Spleen (tissue), 11 donors: Measurements from ENCODE around the gene EIF3I. TPM values are rescaled to one million over a fixed set of nuclear protein-coding genes. Genes with fewer than 3 reads are reported as not detected.
"Not testable (repeated sequence)": the region's sequence is repeated elsewhere in the genome, so short reads cannot be mapped to it uniquely, and the experiment has no call there.

Experiments
- DNase-seq: peaks from one replicate; pipeline ENCODE4 v3.0.0-alpha.2; 2020
- H3K27ac ChIP-seq, 8 donors: fragments of 200-600 bp; sonication (generic) in 7 of 8; 1 replicate in 4 of 8; 2 replicates in 4 of 8; pipeline versions ENCODE4 v1.5.0 to v1.8.0; 2016 to 2021; ENCODE audit warnings: inconsistent platforms in 4 of 8, mild to moderate bottlenecking in 4 of 8, moderate library complexity in 1 of 8
- H3K27me3 ChIP-seq, 7 donors: fragments of 200-600 bp; sonication (generic) in 6 of 7; replicated peaks in 1 of 7; 1 replicate in 4 of 7; 2 replicates in 3 of 7; pipeline versions ENCODE4 v1.5.0 to v1.8.0; 2016 to 2021; ENCODE audit warnings: inconsistent platforms in 3 of 7, mild to moderate bottlenecking in 1 of 7
- H3K36me3 ChIP-seq, 6 donors: fragments of 200-600 bp; sonication (generic) in 5 of 6; 1 replicate in 4 of 6; 2 replicates in 2 of 6; pipeline versions ENCODE4 v1.5.0 to v1.8.0; 2016 to 2021; ENCODE audit warnings: inconsistent platforms in 2 of 6
- H3K4me1 ChIP-seq, 6 donors: fragments of 200-600 bp; sonication (generic) in 5 of 6; 1 replicate in 3 of 6; 2 replicates in 3 of 6; pipeline versions ENCODE4 v1.5.0 to v1.8.0; 2016 to 2021; ENCODE audit warnings: inconsistent platforms in 3 of 6
- H3K4me3 ChIP-seq, 8 donors: fragments of 200-600 bp; sonication (generic) in 7 of 8; 1 replicate in 4 of 8; 2 replicates in 4 of 8; pipeline versions ENCODE4 v1.5.0 to v1.8.0; 2016 to 2021; ENCODE audit warnings: inconsistent platforms in 4 of 8, mild to moderate bottlenecking in 4 of 8, moderate library complexity in 2 of 8
- H3K9me3 ChIP-seq, 8 donors: fragments of 200-600 bp; sonication (generic) in 7 of 8; 1 replicate in 4 of 8; 2 replicates in 4 of 8; pipeline versions ENCODE4 v1.5.0 to v1.8.0; 2016 to 2021; ENCODE audit warnings: inconsistent platforms in 4 of 8
- CTCF ChIP-seq, 11 experiments: fragments of 200-600 bp in 7 of 11; fragments of 450-650 bp in 4 of 11; sonication (generic) in 4 of 11; IDR thresholded peaks in 8 of 11; conservative IDR thresholded peaks in 3 of 11; 1 replicate in 7 of 11; 2 replicates in 4 of 11; pipeline versions ENCODE4 v1.4.0 to v1.8.0; 2016 to 2021; ENCODE audit warnings: antibody characterized with exemption in 11 of 11, inconsistent platforms in 4 of 11, mild to moderate bottlenecking in 1 of 11
- POLR2A ChIP-seq, 3 donors: fragments of 450-650 bp; IDR thresholded peaks; one replicate each; pipeline ENCODE4 v1.5.1; 2017; ENCODE audit warnings: antibody characterized with exemption in 3 of 3, mild to moderate bottlenecking in 1 of 3
- POLR2AphosphoS5 ChIP-seq, 3 donors: sonication (generic); formaldehyde crosslinking; IDR thresholded peaks; one replicate each; pipeline ENCODE4 v1.5.1; 2017; ENCODE audit warnings: antibody characterized with exemption in 3 of 3
- WGBS, 5 donors: extraction: QIAGEN DNeasy Blood & Tissue Kit in 3 of 5; methylation state at CpG; one replicate each; pipeline versions ENCODE4 v1.1.5 to v1.1.7; 2013 to 2018; 5-methylcytosine and 5-hydroxymethylcytosine counted together
- intact Hi-C: fragments of 100-400 bp; cut with DNase I; formaldehyde crosslinking; loops from one replicate; pipeline ENCODE4 v1.15.0; 2023; ENCODE audit warnings: low total_unique reads
- polyA plus RNA-seq, 3 donors: library from polyadenylated mRNA; stranded (reverse); fragments of 200-250 nt; gene quantifications; one replicate each; pipeline ENCODE4 v1.2.1, GENCODE V29; 2013
- total RNA-seq, 7 donors: library from RNA; depleted of rRNA in 3 of 7; stranded (reverse); fragments of >200 nt in 3 of 7; fragmentation: NEBNext Ultra II Directional in 4 of 7; extraction: Animal tissue kit (Norgen Biotek cat#: 25700) in 4 of 7; gene quantifications; one replicate each; pipeline versions ENCODE4 v1.1.0 to v1.2.1, GENCODE V29; 2016 to 2021
- donor health status: healthy with polysubstance abuse.
- donor health status: DM: no; HTN: no; CAD: no; lungs with moderate emphysema.
- donor health status: DM: no; HTN: no; CAD: no.
- donor health status: Bipolar disorder and iron deficiency.
- donor health status: healthy.
- donor health status: DM: no; HTN: no; CAD: no.
- donor health status: DM: yes; HTN: yes; CAD: no.

The EIF3I gene
- total and polyA plus RNA-seq, 10 donors: 94.5 to 182 (median 114) TPM

GRCh38 chr1:32255072-32256071 is 33.2 kb downstream of the EIF3I start:
- WGBS, 5 donors: 51 to 69% (median 61%) methylated on average over 10 of the region's 10 CpGs
- Histone ChIP-seq H3K36me3 (no peaks in the 10 kb centered on the region), H3K4me1 (peaks cover 15 to 100% (median 69%) of the 10 kb centered on the region in 6 donors), H3K27ac (peak overlapping the region in 5 of 8 donors; percentile 47 to 96 (median 90)), H3K4me3 (peak overlapping the region in 4 of 8 donors; percentile 36 to 71 (median 42)), H3K27me3 (no peaks in the 10 kb centered on the region), H3K9me3 (no peaks in the 10 kb centered on the region)
- DNase-seq: no peak
- TF ChIP-seq POLR2AphosphoS5 (IDR thresholded peaks at IDR 0.05): no peak
- no peak for TF ChIP-seq POLR2A (IDR thresholded peaks at IDR 0.05)
- TF ChIP-seq CTCF (IDR thresholded peaks at IDR 0.05 in 8 of 11, conservative IDR thresholded peaks at IDR 0.05 in 3 of 11): no peak
- intact Hi-C loops: no loop called here

- intact Hi-C loops: no loop called here
- Histone ChIP-seq H3K9me3 (no peaks in the 10 kb centered on the region), H3K27me3 (no peaks in the 10 kb centered on the region), H3K4me3 (peak overlapping the region in 3 of 8 donors; percentile 10 to 71 (median 41)), H3K27ac (peak overlapping the region in 4 of 8 donors; percentile 89 to 96 (median 92)), H3K4me1 (peaks cover 11 to 93% (median 56%) of the 10 kb centered on the region in 6 donors), H3K36me3 (no peaks in the 10 kb centered on the region)
- WGBS, 5 donors: 64 to 75% (median 69%) methylated on average over 9 of the region's 9 CpGs
- TF ChIP-seq POLR2AphosphoS5 (IDR thresholded peaks at IDR 0.05) (no peak), POLR2A (IDR thresholded peaks at IDR 0.05) (no peak), CTCF (IDR thresholded peaks at IDR 0.05 in 8 of 11, conservative IDR thresholded peaks at IDR 0.05 in 3 of 11) (no peak)
- no peak for DNase-seq
These were observed 34.4 kb downstream of the EIF3I start for GRCh38 chr1:32256473-32257226.

GRCh38 chr1:32257227-32257508 is 35.0 kb downstream of the EIF3I start:
- WGBS, 5 donors: 82 to 93% (median 88%) methylated on average over 6 of the region's 6 CpGs
- H3K4me1 ChIP-seq: peaks cover 8 to 87% (median 51%) of the 10 kb centered on the region in 6 donors

GRCh38 chr1:32263236-32263593 is 41.0 kb downstream of the EIF3I start:
- intact Hi-C loops, H3K4me3 ChIP-seq, H3K36me3 ChIP-seq, H3K27me3 ChIP-seq, H3K9me3 ChIP-seq, DNase-seq: not testable (repeated sequence)
- Histone ChIP-seq H3K4me1 (peaks cover 5 to 77% (median 41%) of the 10 kb centered on the region in 6 donors), H3K27ac (peak overlapping the region in 2 of 8 donors; percentile 49 to 73)
- WGBS, 5 donors: 93 to 95% (median 94%) methylated on average over 4 of the region's 4 CpGs

More at GRCh38 chr1:32257227-32257508, 35.0 kb downstream of the EIF3I start:
- intact Hi-C loops: no loop called here
- Histone ChIP-seq H3K4me3 (peak overlapping the region in 1 of 8 donors; percentile 71), H3K27me3 (no peaks in the 10 kb centered on the region), H3K27ac (peak overlapping the region in 4 of 8 donors; percentile 89 to 96 (median 92)), H3K36me3 (no peaks in the 10 kb centered on the region), H3K9me3 (no peaks in the 10 kb centered on the region)
- TF ChIP-seq POLR2AphosphoS5 (IDR thresholded peaks at IDR 0.05) (no peak), POLR2A (IDR thresholded peaks at IDR 0.05) (no peak), CTCF (IDR thresholded peaks at IDR 0.05 in 8 of 11, conservative IDR thresholded peaks at IDR 0.05 in 3 of 11) (no peak)
- no peak for DNase-seq
